OCI-M2 (cell line): ENCODE measurements around the gene PRR20B.
"Not testable (repeated sequence)": the region's sequence is repeated elsewhere in the genome, so short reads cannot be mapped to it uniquely, and the experiment has no call there.

ENCODE experiments used
- DNase-seq: peaks from one replicate; lab custom pipeline; 2025; ENCODE audit not compliant: unreplicated experiment; lab: John Stamatoyannopoulos, UW

PRR20B gene

GRCh38 chr13:57147188-57147587 is at the start of gene PRR20B:
PRR20B (plus strand) TSS chr13:57147488; CDS start chr13:57147875, 387 bp downstream.
- DNase-seq = not testable (repeated sequence)

DNA sequence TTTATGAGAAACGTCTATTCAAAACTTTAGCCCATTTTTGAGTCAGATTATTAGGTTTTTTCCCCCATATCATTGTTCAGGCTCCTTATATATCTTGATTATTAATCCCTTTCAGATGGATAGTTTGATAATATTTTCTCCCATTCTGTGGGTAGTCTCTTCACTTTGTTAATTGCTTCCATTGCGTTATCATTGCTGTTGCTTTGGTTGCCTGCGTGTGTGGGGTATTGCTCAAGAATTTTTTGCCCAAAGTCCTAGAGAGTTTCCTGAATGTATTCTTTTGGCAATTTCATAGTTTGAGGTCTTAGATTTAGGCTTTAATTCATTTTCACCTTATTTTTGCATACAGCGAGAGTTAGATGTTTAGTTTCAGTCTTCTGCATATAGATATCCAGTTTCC is 32.3 kb upstream of the PRR20B start:
- DNase-seq = no peak

- DNase-seq = no peak
Measured at GRCh38 chr13:57123681-57124080, 23.6 kb upstream of the PRR20B start.

- DNase-seq = no peak
Measured at GRCh38 chr13:57128909-57129308, 18.4 kb upstream of the PRR20B start.

- DNase-seq = no peak
Measured at GRCh38 chr13:57136093-57136492, 11.2 kb upstream of the PRR20B start.

- DNase-seq = no peak
Measured at GRCh38 chr13:57137585-57137984, 9.7 kb upstream of the PRR20B start.

GRCh38 chr13:57138988-57139387 is 8.3 kb upstream of the PRR20B start:
- DNase-seq = no peak

DNA sequence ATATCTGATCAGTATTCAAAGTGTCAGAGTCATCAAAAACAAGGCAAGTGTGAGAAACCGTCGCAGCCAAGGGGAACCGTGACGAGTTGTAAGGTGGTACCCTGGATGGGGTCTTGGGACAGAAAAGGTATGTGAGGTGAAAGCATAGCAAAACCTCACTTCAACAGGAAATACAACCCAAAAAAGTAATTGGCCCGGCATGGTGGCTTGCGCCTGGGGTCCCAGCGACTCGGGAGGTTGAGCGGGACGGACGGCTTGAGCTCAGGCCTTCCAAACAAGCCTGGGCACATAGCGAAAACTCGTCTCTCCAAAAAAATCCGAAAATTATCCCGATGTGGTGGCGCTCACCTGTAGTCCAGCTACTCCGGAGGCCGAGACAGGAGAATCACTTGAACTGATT is 7.5 kb upstream of the PRR20B start:
- DNase-seq = not testable (repeated sequence)

DNA sequence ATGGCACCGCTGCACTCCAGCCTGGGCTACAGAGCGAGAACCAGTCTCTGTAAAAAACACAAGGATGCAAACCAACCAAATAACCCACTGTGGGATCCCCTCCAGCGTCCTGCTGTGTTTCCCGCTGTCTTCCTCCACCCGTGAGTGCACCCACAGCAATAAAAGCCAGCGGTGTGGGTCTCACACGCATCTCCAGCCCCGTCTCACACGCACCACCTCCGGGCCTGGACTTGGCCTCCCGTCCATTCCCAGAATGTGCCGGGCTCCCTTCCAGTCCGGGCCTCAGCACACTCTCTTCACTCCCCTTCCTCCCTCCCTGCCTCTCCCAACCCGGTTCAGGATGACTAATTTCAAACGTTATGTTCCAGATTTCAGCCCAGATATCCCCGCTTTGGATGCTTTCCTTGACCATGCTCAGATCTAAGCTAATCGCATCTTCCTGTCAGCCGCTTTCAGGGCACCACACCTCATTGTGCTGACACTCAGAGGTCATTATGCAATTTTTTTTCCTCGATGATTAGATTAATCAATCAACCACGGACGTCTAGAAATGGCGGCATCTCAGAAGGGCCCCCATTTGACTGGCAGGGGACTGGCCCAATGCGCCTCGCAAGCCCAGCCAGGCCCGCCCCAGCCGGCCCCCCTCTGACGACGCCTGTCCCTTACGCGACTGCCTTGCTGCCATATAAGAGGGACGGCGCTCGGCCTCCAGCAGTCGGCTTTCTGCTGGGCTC is 6.9 kb upstream of the PRR20B start, which contains the start of gene PRR20A:
Gene PRR20A (plus strand): TSS at position 684 of the 734 bp plus-strand sequence. CDS start 387 bp downstream, outside the sequence.
- DNase-seq = not testable (repeated sequence)

GRCh38 chr13:57148106-57148505 is 818 bp downstream of the PRR20B start:
- not testable (repeated sequence) for DNase-seq

- not testable (repeated sequence) for DNase-seq
Measured at GRCh38 chr13:57153761-57154160, 6.5 kb downstream of the PRR20B start, which contains the start of gene PRR20C. PRR20C (plus strand) TSS chr13:57154061; CDS start chr13:57154448, 387 bp downstream.

DNA sequence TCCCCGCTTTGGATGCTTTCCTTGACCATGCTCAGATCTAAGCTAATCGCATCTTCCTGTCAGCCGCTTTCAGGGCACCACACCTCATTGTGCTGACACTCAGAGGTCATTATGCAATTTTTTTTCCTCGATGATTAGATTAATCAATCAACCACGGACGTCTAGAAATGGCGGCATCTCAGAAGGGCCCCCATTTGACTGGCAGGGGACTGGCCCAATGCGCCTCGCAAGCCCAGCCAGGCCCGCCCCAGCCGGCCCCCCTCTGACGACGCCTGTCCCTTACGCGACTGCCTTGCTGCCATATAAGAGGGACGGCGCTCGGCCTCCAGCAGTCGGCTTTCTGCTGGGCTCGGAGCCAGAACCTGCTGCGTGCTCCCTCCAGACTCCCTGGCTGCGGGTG is 13.0 kb downstream of the PRR20B start, which contains the start of gene PRR20D:
Gene PRR20D (plus strand): TSS at position 301 of the 400 bp plus-strand sequence. CDS start 387 bp downstream, outside the sequence.
- not testable (repeated sequence) for DNase-seq

DNA sequence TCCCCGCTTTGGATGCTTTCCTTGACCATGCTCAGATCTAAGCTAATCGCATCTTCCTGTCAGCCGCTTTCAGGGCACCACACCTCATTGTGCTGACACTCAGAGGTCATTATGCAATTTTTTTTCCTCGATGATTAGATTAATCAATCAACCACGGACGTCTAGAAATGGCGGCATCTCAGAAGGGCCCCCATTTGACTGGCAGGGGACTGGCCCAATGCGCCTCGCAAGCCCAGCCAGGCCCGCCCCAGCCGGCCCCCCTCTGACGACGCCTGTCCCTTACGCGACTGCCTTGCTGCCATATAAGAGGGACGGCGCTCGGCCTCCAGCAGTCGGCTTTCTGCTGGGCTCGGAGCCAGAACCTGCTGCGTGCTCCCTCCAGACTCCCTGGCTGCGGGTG is 19.6 kb downstream of the PRR20B start, which contains the start of gene PRR20E:
Gene PRR20E (plus strand): TSS at position 301 of the 400 bp plus-strand sequence. CDS start 387 bp downstream, outside the sequence.
- not testable (repeated sequence) for DNase-seq

DNA sequence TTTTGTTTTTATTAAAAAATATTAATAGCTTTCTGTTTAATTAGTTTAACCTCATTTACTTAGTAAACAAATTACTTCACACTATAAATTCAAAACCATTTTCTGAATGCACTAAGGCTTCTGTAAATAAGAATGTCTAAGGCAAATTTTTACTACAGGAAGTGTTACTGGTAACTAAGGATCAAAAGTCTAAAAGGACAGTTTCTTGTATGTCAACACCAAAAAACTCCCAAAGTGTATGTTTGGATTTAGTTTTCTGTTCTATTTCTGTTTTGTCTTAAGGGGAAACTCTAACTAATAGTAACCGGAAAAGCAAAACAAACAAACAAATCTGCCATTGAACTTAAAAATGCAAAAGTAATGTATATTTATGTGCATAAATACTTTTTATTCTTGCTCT is 44.4 kb downstream of the PRR20B start:
- no peak for DNase-seq
